K562 (cell line): ENCODE measurements around the gene NRM. TPM values are rescaled to one million over a fixed set of nuclear protein-coding genes. Genes with fewer than 3 reads are reported as not detected.

ENCODE experiments used
- ADNP ChIP-seq: fragments of 200-800 bp; sonication (Bioruptor generic); IDR thresholded peaks from 2 replicates; pipeline ENCODE4 v1.6.1; 2016; ENCODE audit warnings: missing genetic modification characterization, missing compliant biosample characterization
- BRD9 ChIP-seq: fragments of 450-650 bp; IDR thresholded peaks from 2 replicates; pipeline ENCODE4 v1.6.1; 2018; ENCODE audit warnings: low read depth; ENCODE audit not compliant: partially characterized antibody
- CREB1 ChIP-seq, 2 experiments: sonication (generic) in 1 of 2; formaldehyde crosslinking in 1 of 2; IDR thresholded peaks; 2 replicates each; pipeline versions ENCODE4 v1.6.1 to v1.8.0; 2012 to 2022; ENCODE audit warnings: inconsistent platforms in 1 of 2, mild to moderate bottlenecking in 1 of 2, missing genetic modification reagents in 1 of 2, moderate library complexity in 1 of 2
- DMBX1 ChIP-seq: fragments of 250-450 bp; sonication (Bioruptor Pico); IDR thresholded peaks from 2 replicates; pipeline ENCODE4 v1.8.0; 2022; ENCODE audit warnings: inconsistent platforms, mild to moderate bottlenecking, moderate library complexity, borderline replicate concordance
- ETV6 ChIP-seq, 3 experiments: fragments of 150-350 bp in 1 of 3; sonication (generic) in 1 of 3; formaldehyde crosslinking in 1 of 3; IDR thresholded peaks; 2 replicates each; pipeline versions ENCODE4 v1.6.1 to v1.8.0; 2014 to 2022; ENCODE audit warnings: borderline replicate concordance in 2 of 3, low read depth in 2 of 3, antibody characterized with exemption in 1 of 3, low read length in 1 of 3, mild to moderate bottlenecking in 1 of 3, missing genetic modification reagents in 1 of 3
- ID3 ChIP-seq, 2 experiments: fragments of 250-450 bp in 1 of 2; fragments of 450-650 bp in 1 of 2; sonication (Bioruptor Pico) in 1 of 2; IDR thresholded peaks; 2 replicates each; pipeline versions ENCODE4 v1.6.1 to v1.8.0; 2016 to 2021; ENCODE audit warnings: mild to moderate bottlenecking in 2 of 2, moderate library complexity in 2 of 2, missing compliant biosample characterization in 1 of 2, missing genetic modification characterization in 1 of 2
- IRF2 ChIP-seq: sonication (generic); formaldehyde crosslinking; IDR thresholded peaks from 2 replicates; pipeline ENCODE4 v1.8.1; 2022; ENCODE audit warnings: mild to moderate bottlenecking, missing genetic modification reagents
- KAT2B ChIP-seq: IDR thresholded peaks from one replicate; pipeline ENCODE4 v1.6.1; 2012; ENCODE audit warnings: low read depth, mild to moderate bottlenecking, control low read depth, inconsistent platforms, low read length, moderate library complexity
- KAT7 ChIP-seq: sonication (generic); formaldehyde crosslinking; IDR thresholded peaks from 2 replicates; pipeline ENCODE4 v1.8.0; 2022; ENCODE audit warnings: missing genetic modification reagents, mild to moderate bottlenecking, borderline replicate concordance
- MTA3 ChIP-seq: fragments of 450-650 bp; formaldehyde crosslinking; IDR thresholded peaks from 2 replicates; pipeline ENCODE4 v1.6.1; 2017; ENCODE audit warnings: mild to moderate bottlenecking, borderline replicate concordance
- MYBL2 ChIP-seq, 2 experiments: fragments of 450-650 bp in 1 of 2; sonication (generic) in 1 of 2; formaldehyde crosslinking in 1 of 2; IDR thresholded peaks; 2 replicates each; pipeline versions ENCODE4 v1.6.1 to v1.8.1; 2017 to 2022; ENCODE audit warnings: borderline replicate concordance in 1 of 2, inconsistent platforms in 1 of 2, low read depth in 1 of 2, mild to moderate bottlenecking in 1 of 2, missing genetic modification reagents in 1 of 2, moderate library complexity in 1 of 2
- NCOA6 ChIP-seq: fragments of 450-650 bp; IDR thresholded peaks from 2 replicates; pipeline ENCODE4 v1.6.1; 2017; ENCODE audit warnings: mild to moderate bottlenecking
- NFYB ChIP-seq: IDR thresholded peaks from 2 replicates; pipeline ENCODE4 v1.6.1; 2011; ENCODE audit warnings: mild to moderate bottlenecking, moderate library complexity; ENCODE audit not compliant: insufficient read length; ENCODE audit errors: extremely low read depth
- PRPF4 ChIP-seq: fragments of 200-400 bp; formaldehyde crosslinking; IDR thresholded peaks from one replicate; pipeline ENCODE4 v1.6.1; 2017; ENCODE audit warnings: low read length, low read depth, mild to moderate bottlenecking; ENCODE audit not compliant: insufficient read depth, poor library complexity, severe bottlenecking
- TEAD1 ChIP-seq, 2 experiments: fragments of 450-650 bp in 1 of 2; sonication (generic) in 1 of 2; formaldehyde crosslinking; IDR thresholded peaks; 2 replicates each; pipeline versions ENCODE4 v1.4.0 to v1.8.0; 2020 to 2022; ENCODE audit warnings: mild to moderate bottlenecking in 2 of 2, missing genetic modification reagents in 1 of 2
- TRIM24 ChIP-seq, 2 experiments: fragments of 450-650 bp; IDR thresholded peaks; 2 replicates each; pipeline ENCODE4 v1.6.1; 2016
- ZNF24 ChIP-seq: fragments of 450-650 bp; IDR thresholded peaks from 2 replicates; pipeline ENCODE4 v1.6.1; 2016
- polyA plus RNA-seq, 8 experiments: library from polyadenylated mRNA; depleted of rRNA in 4 of 8; stranded (reverse) in 5 of 8; unstranded in 3 of 8; fragments of >200 nt; fragmentation: Nextera tagmentation in 2 of 8; fragmentation: Illumina TruSeq in 1 of 8; extraction: Ambion mirVana in 2 of 8; extraction: Trizol in 1 of 8; gene quantifications; 2 replicates each; pipeline versions ENCODE4 v1.2.1 to v1.2.3, GENCODE V29; 2011 to 2014; ENCODE audit warnings: inconsistent platforms in 1 of 8, missing spikeins in 1 of 8
- total RNA-seq, 7 experiments: library from RNA; depleted of rRNA in 6 of 7; stranded (reverse); fragments of >200 nt in 6 of 7; fragmentation: Illumina TruSeq in 2 of 7; extraction: Trizol in 2 of 7; gene quantifications; 2 replicates each; pipeline versions ENCODE4 v1.2.1 to v1.2.3, GENCODE V29; 2011 to 2021; ENCODE audit warnings: low replicate concordance in 1 of 7
- TF ChIP-seq, protein P1 (sequence below): fragments of 450-650 bp; formaldehyde crosslinking; IDR thresholded peaks from 2 replicates; pipeline ENCODE4 v1.4.0; 2022; ENCODE audit warnings: mild to moderate bottlenecking, moderate library complexity
- TF ChIP-seq, protein P2 (sequence below): IDR thresholded peaks from 2 replicates; pipeline ENCODE4 v1.6.1; 2011; ENCODE audit not compliant: insufficient read length; ENCODE audit errors: extremely low read depth
- TF ChIP-seq, protein P3 (sequence below), 2 experiments: fragments of 200-800 bp in 1 of 2; sonication (Bioruptor generic) in 1 of 2; sonication (generic) in 1 of 2; formaldehyde crosslinking in 1 of 2; IDR thresholded peaks in 1 of 2; conservative IDR thresholded peaks in 1 of 2; 2 replicates each; pipeline versions ENCODE4 v1.5.0 to v1.6.1; 2016 to 2020; ENCODE audit warnings: missing compliant biosample characterization in 1 of 2, missing genetic modification characterization in 1 of 2, missing genetic modification reagents in 1 of 2

Gene NRM
- total and polyA plus RNA-seq, 9 of the 15 experiments (the other 6 are each of a cell fraction or from before 2014, with no cell fraction given) = 9.7 to 58.2 (median 18.1) TPM

- TF ChIP-seq, protein P1, sequence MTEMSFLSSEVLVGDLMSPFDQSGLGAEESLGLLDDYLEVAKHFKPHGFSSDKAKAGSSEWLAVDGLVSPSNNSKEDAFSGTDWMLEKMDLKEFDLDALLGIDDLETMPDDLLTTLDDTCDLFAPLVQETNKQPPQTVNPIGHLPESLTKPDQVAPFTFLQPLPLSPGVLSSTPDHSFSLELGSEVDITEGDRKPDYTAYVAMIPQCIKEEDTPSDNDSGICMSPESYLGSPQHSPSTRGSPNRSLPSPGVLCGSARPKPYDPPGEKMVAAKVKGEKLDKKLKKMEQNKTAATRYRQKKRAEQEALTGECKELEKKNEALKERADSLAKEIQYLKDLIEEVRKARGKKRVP (CRISPR knock-in tag) = peak; percentile 76
- TF ChIP-seq DMBX1 (peak; percentile 49; the same call in 1 of the 2 replicates), MTA3 (peak; percentile 95), ID3 (CRISPR knock-in tag; IDR thresholded peaks at IDR 0.05) (no peak), ID3 (tag; IDR thresholded peaks at IDR 0.05) (no peak), MYBL2 (IDR thresholded peaks at IDR 0.05; ENCODE audit: low read depth) (peak; percentile 100), MYBL2 (CRISPR knock-in tag; IDR thresholded peaks at IDR 0.05; ENCODE audit: borderline replicate concordance) (peak; percentile 98; the same call in 1 of the 2 replicates), ZNF24 (peak; percentile 52; the same call in 1 of the 2 replicates), IRF2 (CRISPR knock-in tag) (no peak), ADNP (tag) (no peak), NFYB (peak; percentile 91), TRIM24 (IDR thresholded peaks at IDR 0.05) (peak; percentile 87 to 96), ETV6 (IDR thresholded peaks at IDR 0.05; ENCODE audit: borderline replicate concordance in 1 of 2, low read depth in 2 of 2, low read length in 1 of 2) (no peak; a peak in 1 of 4 replicates), ETV6 (CRISPR knock-in tag; IDR thresholded peaks at IDR 0.05; ENCODE audit: borderline replicate concordance) (no peak), CREB1 (IDR thresholded peaks at IDR 0.05) (peak; percentile 90), CREB1 (CRISPR knock-in tag; IDR thresholded peaks at IDR 0.05) (peak; percentile 94), TEAD1 (CRISPR knock-in tag; IDR thresholded peaks at IDR 0.05) (peak; percentile 69 to 95; a peak in 3 of 4 replicates), PRPF4 (no peak), NCOA6 (no peak), KAT7 (CRISPR knock-in tag) (peak; percentile 96; the same call in 1 of the 2 replicates), BRD9 (peak; percentile 97), KAT2B (peak; percentile 54)
- TF ChIP-seq, protein P2, sequence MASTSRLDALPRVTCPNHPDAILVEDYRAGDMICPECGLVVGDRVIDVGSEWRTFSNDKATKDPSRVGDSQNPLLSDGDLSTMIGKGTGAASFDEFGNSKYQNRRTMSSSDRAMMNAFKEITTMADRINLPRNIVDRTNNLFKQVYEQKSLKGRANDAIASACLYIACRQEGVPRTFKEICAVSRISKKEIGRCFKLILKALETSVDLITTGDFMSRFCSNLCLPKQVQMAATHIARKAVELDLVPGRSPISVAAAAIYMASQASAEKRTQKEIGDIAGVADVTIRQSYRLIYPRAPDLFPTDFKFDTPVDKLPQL = peak; percentile 77
- TF ChIP-seq, protein P3, sequence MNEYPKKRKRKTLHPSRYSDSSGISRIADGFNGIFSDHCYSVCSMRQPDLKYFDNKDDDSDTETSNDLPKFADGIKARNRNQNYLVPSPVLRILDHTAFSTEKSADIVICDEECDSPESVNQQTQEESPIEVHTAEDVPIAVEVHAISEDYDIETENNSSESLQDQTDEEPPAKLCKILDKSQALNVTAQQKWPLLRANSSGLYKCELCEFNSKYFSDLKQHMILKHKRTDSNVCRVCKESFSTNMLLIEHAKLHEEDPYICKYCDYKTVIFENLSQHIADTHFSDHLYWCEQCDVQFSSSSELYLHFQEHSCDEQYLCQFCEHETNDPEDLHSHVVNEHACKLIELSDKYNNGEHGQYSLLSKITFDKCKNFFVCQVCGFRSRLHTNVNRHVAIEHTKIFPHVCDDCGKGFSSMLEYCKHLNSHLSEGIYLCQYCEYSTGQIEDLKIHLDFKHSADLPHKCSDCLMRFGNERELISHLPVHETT (CRISPR knock-in tag; conservative IDR thresholded peaks at IDR 0.05 in 1 of 2, IDR thresholded peaks at IDR 0.05 in 1 of 2) = peak in 1 of 2 experiments; percentile 95; a peak in 2 of 4 replicates
Measured at GRCh38 chr6:30717129-30717844, 26.5 kb upstream of the NRM start, which contains the start of gene MDC1 (continued).
